PC-9 (cell line): Measurements from ENCODE around the gene CRY2.

Source experiments
- CTCF ChIP-seq: fragments of 200-600 bp; sonication (generic); conservative IDR thresholded peaks from 2 replicates; pipeline ENCODE4 v1.6.1; 2017; ENCODE audit warnings: mixed run types, antibody characterized with exemption, mild to moderate bottlenecking, moderate library complexity
- EZH2 ChIP-seq: fragments of 200-600 bp; sonication (generic); IDR thresholded peaks from 2 replicates; pipeline ENCODE4 v1.8.0; 2017; ENCODE audit warnings: antibody characterized with exemption, low read depth

DNA sequence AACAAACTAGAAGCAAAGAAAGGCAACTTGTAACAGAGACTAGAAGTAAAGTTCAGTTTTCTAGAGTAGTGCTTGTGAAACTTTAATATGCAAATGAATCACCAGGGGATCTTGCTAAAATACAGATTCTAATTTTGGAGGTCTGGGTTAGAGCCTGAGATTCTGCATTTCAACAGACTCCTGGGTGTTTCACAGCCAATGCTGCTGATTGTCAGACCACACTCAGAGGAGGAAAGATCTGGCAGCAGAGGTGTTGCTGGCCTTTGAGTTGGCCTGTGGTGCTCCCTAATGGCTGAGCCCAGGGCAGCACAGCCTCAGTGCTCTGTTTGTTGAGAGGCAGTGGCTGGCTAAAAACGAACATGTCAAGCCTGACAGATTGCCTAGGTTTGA lies 5.4 kb downstream of the CRY2 start:
- TF ChIP-seq CTCF (no peak), EZH2 (no peak)
